GM23248 (cell line): Measurements from ENCODE around the gene CCDC9.

Experiments
- EZH2 ChIP-seq: fragments of 200-600 bp; sonication (generic); IDR thresholded peaks from 2 replicates; pipeline ENCODE4 v1.6.1; 2018; ENCODE audit warnings: antibody characterized with exemption, mild to moderate bottlenecking; ENCODE audit not compliant: insufficient read depth, poor library complexity, severe bottlenecking
- EZH2phosphoT487 ChIP-seq: fragments of 200-600 bp; sonication (generic); IDR thresholded peaks from 2 replicates; pipeline ENCODE4 v1.6.1; 2018; ENCODE audit warnings: antibody characterized with exemption, moderate library complexity, mild to moderate bottlenecking, low read depth; ENCODE audit not compliant: insufficient read depth

DNA sequence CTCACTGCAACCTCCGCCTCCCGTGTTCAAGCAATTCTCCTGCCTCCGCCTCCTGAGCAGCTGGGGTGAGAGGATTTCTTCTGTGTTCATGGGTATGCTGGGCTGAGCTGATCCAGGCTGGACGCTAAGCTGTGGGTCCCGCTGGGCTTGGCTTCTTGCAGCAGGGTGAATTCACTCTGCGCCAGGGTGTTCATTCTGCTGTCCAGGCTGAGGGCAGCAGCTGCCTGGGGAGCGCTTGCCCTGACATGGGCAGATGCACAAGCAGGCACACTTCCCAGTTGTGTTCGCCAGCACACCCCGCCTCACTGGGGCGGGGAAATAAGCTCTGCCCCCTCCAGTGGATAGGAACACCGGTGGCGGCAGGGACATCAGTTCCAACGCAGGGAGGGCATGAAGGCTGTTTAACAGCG lies 11.0 kb downstream of the CCDC9 start:
- TF ChIP-seq EZH2 (no peak), EZH2phosphoT487 (no peak)
